GM19452 (cell line): ENCODE measurements around the gene NOTCH1.

Source experiments
- ATAC-seq: cut with Tn5 transposase; IDR thresholded peaks from one replicate; pipeline ENCODE4 v1.9.1; 2021; ENCODE audit not compliant: unreplicated experiment

NOTCH1 gene

GRCh38 chr9:136532799-136533774 is 12.8 kb downstream of the NOTCH1 start:
- no peak for ATAC-seq

DNA sequence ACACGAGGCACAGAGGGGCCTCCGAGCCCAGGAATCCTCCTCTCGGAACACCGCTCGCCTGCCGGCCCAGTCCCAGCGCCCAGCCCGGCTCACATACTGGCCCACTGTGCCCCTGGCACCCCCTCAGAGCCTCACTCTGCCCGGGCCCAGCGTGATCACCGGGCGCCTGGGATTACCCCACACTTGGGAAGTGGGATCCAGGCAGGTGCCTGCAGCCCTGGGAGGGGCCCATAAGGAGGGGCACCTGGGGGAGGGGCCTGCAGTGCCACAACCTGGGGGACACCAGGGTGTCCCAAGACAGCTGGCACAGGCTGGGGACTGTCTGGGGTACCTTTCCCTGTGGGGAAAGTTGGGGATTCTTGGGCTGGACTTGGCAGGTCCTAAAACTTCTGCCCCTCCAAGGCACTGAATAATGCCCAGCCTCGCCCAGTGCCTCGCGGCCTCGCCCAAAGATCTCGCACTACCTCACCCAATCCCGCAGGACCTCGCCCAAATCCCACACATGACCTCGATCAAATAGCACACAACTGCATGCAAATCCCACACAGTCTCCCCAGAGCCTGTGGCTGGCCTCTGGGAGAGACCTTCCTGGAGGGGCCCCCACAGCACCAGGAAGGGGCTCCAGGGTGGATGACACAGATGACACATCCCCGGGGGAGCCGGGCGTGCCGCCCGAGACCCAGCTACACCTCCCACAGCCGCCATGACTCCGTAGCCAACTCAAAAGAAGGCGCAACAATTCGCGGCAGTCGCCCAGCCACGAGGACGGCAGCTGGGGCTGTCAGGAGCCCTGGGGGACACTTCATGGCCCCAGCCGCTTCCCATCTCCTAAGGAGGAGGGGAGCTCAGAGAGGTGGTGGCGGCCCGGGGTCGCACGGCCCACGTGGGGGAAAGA is 13.7 kb downstream of the NOTCH1 start:
- no peak for ATAC-seq

DNA sequence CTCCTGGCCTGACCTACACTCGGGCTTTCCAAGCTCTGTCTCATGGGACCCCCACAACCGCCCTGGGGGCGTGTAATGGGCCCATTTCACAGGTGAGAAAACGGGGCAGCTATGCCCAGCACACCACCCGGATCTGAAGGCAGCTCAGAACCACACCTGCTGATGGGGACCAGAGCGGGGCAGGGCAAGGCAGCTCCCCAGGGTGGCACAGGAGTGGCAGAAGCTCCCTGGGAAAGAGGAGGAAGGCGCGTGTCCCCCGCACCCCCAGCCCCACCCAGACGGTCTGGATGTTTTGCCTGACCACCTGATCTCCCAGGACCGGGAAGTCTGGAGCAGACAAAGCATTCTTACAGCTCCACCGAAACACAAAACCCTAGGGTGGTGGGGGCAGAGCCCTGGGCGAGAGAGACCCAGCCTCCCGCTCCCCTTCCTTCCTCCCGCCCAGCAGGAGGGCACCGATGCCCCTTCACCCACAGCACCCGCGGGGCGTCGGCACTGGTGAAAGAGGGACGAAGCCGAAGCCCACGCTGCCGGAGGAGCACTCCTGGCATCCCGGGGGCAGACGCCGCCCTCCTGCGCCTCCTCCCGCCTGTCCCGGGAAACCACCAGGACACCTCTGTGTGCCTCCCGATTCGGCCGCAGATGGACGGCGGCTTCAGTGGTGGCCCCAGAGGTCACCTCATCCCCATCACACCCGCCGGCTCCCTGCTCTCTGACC is 14.5 kb downstream of the NOTCH1 start:
- ATAC-seq = no peak

DNA sequence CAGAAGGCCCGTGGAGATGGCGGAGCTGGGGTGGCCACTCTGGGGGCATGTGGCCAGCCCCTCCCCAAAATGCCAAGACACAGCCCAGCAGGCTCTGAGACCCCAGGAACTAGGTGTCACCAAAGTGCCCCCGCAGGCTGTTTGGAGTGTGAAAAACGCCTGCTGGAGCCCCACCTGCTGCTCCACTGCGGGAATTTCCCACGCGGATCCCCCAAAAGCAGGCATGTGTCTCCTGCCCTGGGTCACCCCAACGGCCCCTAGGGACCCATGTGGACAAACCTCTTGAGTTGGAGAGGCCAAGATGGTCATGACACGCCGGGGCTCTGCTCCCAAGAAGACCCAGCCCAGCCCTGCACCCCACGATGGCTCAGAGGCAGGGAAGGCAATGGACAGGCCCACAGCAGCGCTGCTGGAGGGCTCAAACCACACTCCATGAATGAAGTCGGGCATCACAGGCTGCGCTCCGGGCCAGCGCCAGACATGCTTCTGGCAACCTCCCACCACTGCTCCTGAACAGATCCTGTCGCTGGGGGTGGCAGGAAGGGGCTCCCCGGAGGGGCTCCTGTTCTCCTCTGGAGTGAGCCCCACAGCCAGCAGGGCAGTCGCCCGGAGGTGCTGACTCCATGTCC is 15.3 kb downstream of the NOTCH1 start:
- ATAC-seq = no peak

DNA sequence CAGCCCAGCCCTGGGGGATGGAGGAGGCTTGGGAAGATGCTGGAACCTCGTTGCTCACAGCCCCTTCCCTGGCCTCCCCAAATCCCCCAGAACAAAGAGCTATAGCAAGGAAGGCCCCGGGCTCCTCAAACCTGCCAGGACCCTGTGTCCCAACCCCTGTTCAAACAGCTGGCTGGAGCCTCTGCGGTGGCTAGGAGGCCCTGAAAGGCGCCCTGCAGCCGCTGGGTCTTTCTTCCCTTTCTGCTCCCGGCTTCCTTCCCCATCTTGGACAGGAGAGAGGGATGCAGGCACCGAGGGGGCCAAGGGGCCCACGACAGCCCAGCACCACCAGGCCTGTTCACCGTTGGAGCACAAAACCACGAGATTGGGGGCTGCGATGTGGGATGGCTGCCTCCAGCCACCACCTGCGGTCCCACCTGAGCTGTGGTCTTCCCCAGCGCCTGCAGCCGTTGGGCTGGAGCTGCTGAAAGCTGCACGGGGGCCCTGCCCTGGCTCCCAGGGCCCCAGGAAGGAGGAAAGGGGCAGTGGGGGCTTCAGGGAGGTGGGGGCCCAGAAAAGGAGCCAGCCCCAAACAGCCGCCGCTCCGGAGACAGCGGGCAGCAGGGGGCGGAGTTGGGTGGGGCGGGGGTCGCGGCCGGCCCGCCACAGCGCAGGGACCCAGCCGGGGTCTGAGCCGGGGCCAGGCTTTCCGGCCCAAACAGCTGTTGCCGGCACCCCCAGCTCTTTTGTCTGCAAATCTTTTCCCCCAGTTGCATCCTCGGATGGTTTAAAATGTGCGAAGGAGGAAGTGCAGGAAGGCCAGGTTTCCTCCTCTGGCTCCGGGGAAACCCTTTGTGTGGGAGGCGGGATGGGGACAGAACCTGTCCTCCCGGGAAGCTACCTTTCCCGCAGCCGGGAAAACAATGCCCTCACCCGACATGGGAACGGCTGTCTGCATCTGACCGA is 16.1 kb downstream of the NOTCH1 start:
- no peak for ATAC-seq

GRCh38 chr9:136528716-136529341 is 17.0 kb downstream of the NOTCH1 start:
- ATAC-seq = no peak

DNA sequence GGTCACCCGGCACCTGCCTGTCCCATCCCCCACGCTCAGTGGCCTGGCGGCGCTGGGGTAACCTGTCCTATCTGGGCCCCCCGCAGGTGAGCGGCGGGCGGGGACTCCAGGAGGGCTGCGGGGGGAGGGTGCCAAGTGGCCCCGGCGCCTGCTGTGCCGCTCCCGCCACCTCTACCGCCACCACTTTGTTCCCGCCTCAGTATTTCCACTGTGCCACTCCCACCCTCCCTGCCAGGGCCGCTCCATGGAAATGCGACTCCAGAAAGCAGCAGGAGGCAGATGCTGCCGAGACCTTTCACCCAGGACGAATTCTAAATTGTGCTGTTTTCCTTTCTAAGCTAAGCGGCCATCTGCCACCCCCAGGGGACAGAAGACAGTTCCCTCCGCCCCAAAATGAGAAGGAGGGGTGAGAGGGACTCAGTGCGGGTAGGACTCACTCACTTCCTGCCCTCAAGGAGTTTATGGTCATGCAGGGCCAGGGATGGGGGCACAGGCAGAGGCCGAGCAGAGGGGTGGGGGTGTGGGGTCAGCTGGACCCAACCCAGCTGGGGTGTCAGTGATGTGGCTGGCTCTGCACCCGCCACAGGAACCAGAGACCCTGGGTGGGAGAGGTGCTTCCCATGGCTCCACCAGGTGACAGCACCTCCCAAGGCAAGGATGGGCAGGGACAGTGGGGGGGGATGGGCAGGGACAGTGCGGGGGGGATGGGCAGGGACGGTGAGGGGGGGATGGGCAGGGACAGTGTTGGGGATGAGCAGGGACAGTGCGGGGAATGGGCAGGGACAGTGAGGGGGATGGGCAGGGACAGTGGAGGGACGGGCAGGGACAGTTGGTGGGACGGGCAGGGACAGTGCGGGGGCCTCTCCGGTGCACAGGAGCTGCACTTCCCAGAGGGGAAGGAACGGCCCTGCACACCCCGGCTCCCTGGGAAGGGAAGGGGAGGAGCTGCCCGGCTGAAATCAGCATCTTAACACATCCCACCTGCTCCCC is 17.8 kb downstream of the NOTCH1 start:
- ATAC-seq = no peak

GRCh38 chr9:136527131-136527530 is 18.7 kb downstream of the NOTCH1 start:
- ATAC-seq = no peak

DNA sequence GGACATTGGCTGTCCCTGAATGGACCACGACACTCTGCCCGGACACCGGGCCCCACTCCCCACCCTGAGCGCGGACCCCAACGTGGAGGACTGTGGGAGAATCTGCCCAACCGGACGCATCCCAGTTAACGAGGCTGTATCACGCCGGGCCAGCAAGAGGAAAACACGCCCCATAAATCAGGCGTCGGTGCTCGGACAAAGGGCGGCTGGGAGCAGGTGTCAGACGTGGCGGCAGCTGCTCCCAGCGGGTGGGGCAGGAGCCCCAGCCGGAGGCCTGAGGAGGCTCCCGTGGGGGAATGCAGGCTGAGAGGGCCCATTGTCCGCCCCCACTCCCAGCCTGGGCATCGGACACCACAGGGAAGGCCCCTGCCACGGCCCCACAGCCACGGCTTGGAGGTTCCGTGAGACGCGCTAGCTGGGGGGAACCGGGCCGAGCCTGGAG is 19.2 kb downstream of the NOTCH1 start:
- no peak for ATAC-seq

DNA sequence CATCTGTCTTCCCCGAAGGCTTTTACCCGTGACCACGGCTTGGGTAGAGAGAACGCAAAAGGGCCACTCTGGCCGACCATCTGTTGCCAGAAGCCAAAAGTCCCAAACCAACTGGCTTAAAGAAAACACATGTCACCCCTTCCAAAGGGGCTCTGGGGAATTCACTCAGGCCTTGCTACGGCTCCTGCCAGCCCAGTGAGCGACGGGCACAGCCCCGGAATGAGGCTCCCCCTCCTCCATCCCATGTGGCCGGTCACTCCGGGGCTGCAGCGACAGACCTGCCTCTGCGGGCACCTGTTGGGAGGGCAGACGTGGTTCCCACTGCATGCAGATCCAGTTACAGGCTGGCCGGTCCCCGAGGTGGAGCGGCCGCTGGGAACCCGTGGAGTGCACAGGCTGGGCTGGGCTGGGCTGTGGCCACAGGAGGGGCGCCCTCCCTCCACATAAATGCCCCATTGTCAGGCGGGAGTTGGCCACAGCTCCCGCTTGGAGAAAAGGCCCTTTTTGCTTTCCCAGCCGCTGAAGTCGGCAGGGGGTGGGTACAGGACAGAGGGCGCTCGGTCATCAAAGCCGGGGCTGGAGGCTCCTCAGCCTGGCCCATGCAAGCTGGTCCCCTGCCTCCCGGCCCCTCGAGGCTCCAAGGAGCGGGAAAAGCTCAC is 19.9 kb downstream of the NOTCH1 start:
- ATAC-seq = no peak

DNA sequence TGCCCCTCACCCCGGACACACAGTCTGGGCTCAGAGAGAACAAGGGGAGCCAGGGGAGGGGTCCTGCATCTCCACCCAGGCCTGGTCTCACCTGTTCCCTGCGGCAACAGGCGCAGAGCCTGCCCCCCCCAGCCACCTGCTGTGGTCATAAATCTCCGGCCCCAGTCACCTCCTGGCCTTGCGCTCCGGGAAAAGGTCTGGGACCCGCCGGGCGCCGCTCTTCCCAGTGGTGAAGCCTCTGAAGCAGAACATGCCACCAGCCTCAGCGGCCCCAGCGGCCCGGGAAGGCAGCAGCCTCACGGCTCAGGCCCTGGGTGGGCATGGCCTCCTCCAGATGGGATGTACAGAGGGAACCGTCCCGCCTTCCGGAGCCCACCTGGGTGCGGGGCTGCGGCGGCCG is 20.6 kb downstream of the NOTCH1 start:
- no peak for ATAC-seq

- no peak for ATAC-seq
Observed at GRCh38 chr9:136522314-136523237, 23.3 kb downstream of the NOTCH1 start.

DNA sequence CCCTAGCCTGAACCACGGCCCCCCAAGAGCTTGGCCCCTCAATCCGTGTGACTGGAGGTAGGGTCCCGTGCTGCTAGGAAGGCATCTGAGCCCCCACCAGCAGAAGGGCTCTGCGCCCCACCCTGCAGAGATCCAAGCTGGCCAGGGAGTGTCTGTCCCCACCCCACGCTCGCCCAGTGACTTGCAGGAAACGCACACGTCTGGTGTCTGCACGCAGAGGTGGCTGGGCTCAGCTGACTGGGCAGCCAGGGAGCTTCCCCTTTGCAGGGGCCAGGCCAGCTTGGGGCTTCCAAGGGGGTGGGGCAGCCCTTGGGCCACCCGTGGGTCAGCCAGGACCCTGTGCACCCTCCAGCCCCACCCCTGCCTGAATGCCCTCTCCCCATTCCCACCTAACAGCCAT is 24.3 kb downstream of the NOTCH1 start:
- no peak for ATAC-seq

GRCh38 chr9:136520053-136520540 is 25.8 kb downstream of the NOTCH1 start:
- no peak for ATAC-seq

GRCh38 chr9:136519263-136520052 is 26.4 kb downstream of the NOTCH1 start:
- ATAC-seq = no peak
